GM21786 (cell line): ENCODE data around the gene ERCC8.
"Not testable (repeated sequence)": the region's sequence is repeated elsewhere in the genome, so short reads cannot be mapped to it uniquely, and the experiment has no call there.

Experiments used
- ATAC-seq: cut with Tn5 transposase; IDR thresholded peaks from one replicate; pipeline ENCODE4 v1.9.1; 2021; ENCODE audit not compliant: unreplicated experiment

Gene ERCC8

GRCh38 chr5:60918466-60918865, 26.4 kb downstream of the ERCC8 start:
- ATAC-seq: no peak

- no peak for ATAC-seq
These were observed 28.2 kb downstream of the ERCC8 start for GRCh38 chr5:60916646-60917045.

GRCh38 chr5:60903356-60903755, 41.5 kb downstream of the ERCC8 start:
- ATAC-seq: no peak

GRCh38 chr5:60896991-60897390, 47.9 kb downstream of the ERCC8 start:
- no peak for ATAC-seq

GRCh38 chr5:60893521-60893920, 51.3 kb downstream of the ERCC8 start:
- ATAC-seq: no peak

GRCh38 chr5:60891667-60892066, 53.2 kb downstream of the ERCC8 start:
- no peak for ATAC-seq

GRCh38 chr5:60888359-60889061, 56.4 kb downstream of the ERCC8 start:
- peak; percentile 91 for ATAC-seq

GRCh38 chr5:60887746-60888145, 57.1 kb downstream of the ERCC8 start:
- no peak for ATAC-seq

- ATAC-seq: no peak
These were observed 57.8 kb downstream of the ERCC8 start for GRCh38 chr5:60887096-60887495.

GRCh38 chr5:60886158-60886557, 58.7 kb downstream of the ERCC8 start:
- ATAC-seq: no peak

GRCh38 chr5:60883229-60883628, 61.6 kb downstream of the ERCC8 start:
- no peak for ATAC-seq

GRCh38 chr5:60872892-60873291, 72.0 kb downstream of the ERCC8 start:
- ATAC-seq: no peak

GRCh38 chr5:60870857-60871256, 74.0 kb downstream of the ERCC8 start:
- no peak for ATAC-seq

- ATAC-seq: not testable (repeated sequence)
These were observed 84.3 kb downstream of the ERCC8 start for GRCh38 chr5:60860572-60860971.

GRCh38 chr5:60856066-60856465, 88.8 kb downstream of the ERCC8 start:
- ATAC-seq: no peak

GRCh38 chr5:60852940-60853339, 91.9 kb downstream of the ERCC8 start:
- ATAC-seq: no peak

- ATAC-seq: no peak
These were observed 92.6 kb downstream of the ERCC8 start for GRCh38 chr5:60852317-60852716.

- no peak for ATAC-seq
These were observed 93.2 kb downstream of the ERCC8 start for GRCh38 chr5:60851626-60852025.

- no peak for ATAC-seq
These were observed 98.6 kb downstream of the ERCC8 start for GRCh38 chr5:60846298-60846697.

- peak; percentile 91 for ATAC-seq
These were observed 100.6 kb downstream of the ERCC8 start, which contains the start of gene ELOVL7 for GRCh38 chr5:60843936-60844905. Gene ELOVL7 (minus strand): TSS chr5:60844269. CDS start chr5:60787397, 56,872 bp downstream.

- ATAC-seq: peak; percentile 20
These were observed 101.4 kb downstream of the ERCC8 start for GRCh38 chr5:60843386-60843935.
